Uterine smooth muscle cell (primary cell): ENCODE measurements around the gene PI4KB. TPM values are rescaled to one million over a fixed set of nuclear protein-coding genes. Genes with fewer than 3 reads are reported as not detected.

Experiments
- total RNA-seq: library from RNA; depleted of rRNA; stranded (reverse); fragments of >200 nt; gene quantifications from 2 replicates; pipeline ENCODE4 v1.2.3, GENCODE V29; 2014

The PI4KB gene
- 47.9 and 74.1 TPM in 2 replicates for total RNA-seq

GRCh38 chr1:151327223-151327902 lies at the start of gene PI4KB:
TSS of gene PI4KB (minus strand) at chr1:151327416. CDS start at chr1:151316481, 10,935 bp downstream.

GRCh38 chr1:151372058-151372934 lies 45.1 kb upstream of the PI4KB start, which contains the start of gene SELENBP1:
TSS of gene SELENBP1 (minus strand) at chr1:151372705. CDS start at chr1:151372641, 64 bp downstream.

GRCh38 chr1:151346769-151347522 lies 19.7 kb upstream of the PI4KB start, which contains the start of gene RFX5:
TSS of gene RFX5 (minus strand) at chr1:151347252. CDS start at chr1:151346320, 932 bp downstream.

GRCh38 chr1:151281969-151282882 lies 45.0 kb downstream of the PI4KB start, which contains the start of gene ZNF687:
TSS of gene ZNF687 (plus strand) at chr1:151282299. CDS start at chr1:151286292, 3,993 bp downstream.

GRCh38 chr1:151254217-151255213 lies 72.7 kb downstream of the PI4KB start, which contains the start of gene PSMD4:
TSS of gene PSMD4 (plus strand) at chr1:151254734. CDS start at chr1:151254783, 49 bp downstream.

Other genes starting within 250 kb of the PI4KB start
- gene SEMA6C, start 180.8 kb downstream of the PI4KB start, total RNA-seq, result 0.66 and 0.75 TPM in 2 replicates
- not detected in 2 replicates for gene TNFAIP8L2, start 170.8 kb downstream of the PI4KB start, total RNA-seq
- gene LYSMD1, start 161.5 kb downstream of the PI4KB start, total RNA-seq, result 5.6 and 6.7 TPM in 2 replicates
- 18.4 and 23.9 TPM in 2 replicates for gene SCNM1, start 161.3 kb downstream of the PI4KB start, total RNA-seq
- 0.22 TPM in 1 of 2 replicates, not detected in the other for gene TMOD4, start 151.4 kb downstream of the PI4KB start, total RNA-seq
- 50.7 and 54.9 TPM in 2 replicates for gene VPS72, start 137.2 kb downstream of the PI4KB start, total RNA-seq
- gene PIP5K1A, start 128.9 kb downstream of the PI4KB start, total RNA-seq, result 66.1 and 76.1 TPM in 2 replicates
- 243 and 344 TPM in 2 replicates for gene PSMD4, start 72.7 kb downstream of the PI4KB start, total RNA-seq
- gene ZNF687, start 45.1 kb downstream of the PI4KB start, total RNA-seq, result 12.5 and 12.6 TPM in 2 replicates
- 29.6 and 32.4 TPM in 2 replicates for gene RFX5, start 19.8 kb upstream of the PI4KB start, total RNA-seq
- gene SELENBP1, start 45.3 kb upstream of the PI4KB start, total RNA-seq, result 22.2 and 25.0 TPM in 2 replicates
- gene PSMB4, start 72.2 kb upstream of the PI4KB start, total RNA-seq, result 352 and 425 TPM in 2 replicates
- 16.7 and 18.0 TPM in 2 replicates for gene POGZ, start 132.1 kb upstream of the PI4KB start, total RNA-seq
- 0.11 and 0.12 TPM in 2 replicates for gene CGN, start 184.0 kb upstream of the PI4KB start, total RNA-seq
- gene TUFT1, start 212.9 kb upstream of the PI4KB start, total RNA-seq, result 4.5 and 8.5 TPM in 2 replicates